Mesenchymal stem cell (in vitro differentiated cells and primary cell): ENCODE data around the gene SUMO3.
A peak's percentile ranks its signal among the peaks of the same experiment; 100 is the strongest.

Source experiments
- DNase-seq: peaks from one replicate; pipeline ENCODE4 v3.0.0-alpha.2; 2013
- H2AFZ ChIP-seq: one replicate; pipeline ENCODE4 v1.6.1; 2013; ENCODE audit warnings: low read depth, mild to moderate bottlenecking, control low read depth, inconsistent platforms, low read length, moderate library complexity
- H2AK5ac ChIP-seq: 2 replicates; pipeline ENCODE4 v1.6.1; 2013; ENCODE audit warnings: low read length, moderate library complexity, mild to moderate bottlenecking, inconsistent platforms; ENCODE audit not compliant: severe bottlenecking
- H2BK120ac ChIP-seq: one replicate; pipeline ENCODE4 v1.6.1; 2013; ENCODE audit warnings: low read depth, mild to moderate bottlenecking, inconsistent platforms, low read length, moderate library complexity
- H2BK12ac ChIP-seq, 2 experiments: one replicate each; pipeline ENCODE4 v1.6.1; 2013; ENCODE audit warnings: inconsistent platforms in 2 of 2, low read length in 2 of 2, mild to moderate bottlenecking in 2 of 2, moderate library complexity in 2 of 2, control low read depth in 1 of 2
- H2BK15ac ChIP-seq: one replicate; pipeline ENCODE4 v1.6.1; 2013; ENCODE audit warnings: mild to moderate bottlenecking, low read depth, inconsistent platforms; ENCODE audit not compliant: poor library complexity, severe bottlenecking
- H2BK5ac ChIP-seq: 2 replicates; pipeline ENCODE4 v1.6.1; 2013; ENCODE audit warnings: low read depth, mild to moderate bottlenecking, low read length, control low read depth, inconsistent platforms; ENCODE audit not compliant: poor library complexity, severe bottlenecking
- H3K14ac ChIP-seq, 2 experiments: one replicate each; pipeline ENCODE4 v1.6.1; 2013; ENCODE audit warnings: inconsistent platforms in 2 of 2, low read length in 2 of 2, control low read depth in 1 of 2, mild to moderate bottlenecking in 1 of 2, moderate library complexity in 1 of 2
- H3K18ac ChIP-seq, 2 experiments: one replicate each; pipeline ENCODE4 v1.6.1; 2013; ENCODE audit warnings: inconsistent platforms in 2 of 2, low read length in 2 of 2, control low read depth in 1 of 2, low read depth in 1 of 2, mild to moderate bottlenecking in 1 of 2
- H3K23ac ChIP-seq, 2 experiments: one replicate each; pipeline ENCODE4 v1.6.1; 2013; ENCODE audit warnings: inconsistent platforms in 2 of 2, low read length in 2 of 2, mild to moderate bottlenecking in 2 of 2, moderate library complexity in 2 of 2, control low read depth in 1 of 2
- H3K27ac ChIP-seq: 2 replicates; pipeline ENCODE4 v1.5.1; 2013; ENCODE audit warnings: mild to moderate bottlenecking, moderate library complexity, low read length, control low read depth, inconsistent platforms; ENCODE audit not compliant: poor library complexity, severe bottlenecking
- H3K27me3 ChIP-seq, 2 experiments: 2 replicates each; pipeline versions ENCODE4 v1.6.1 to v1.7.0; 2013; ENCODE audit warnings: low read length in 2 of 2, mild to moderate bottlenecking in 2 of 2, moderate library complexity in 2 of 2, control low read depth in 1 of 2, inconsistent platforms in 1 of 2; ENCODE audit not compliant: control insufficient read depth in 1 of 2, insufficient read depth in 1 of 2
- H3K36me3 ChIP-seq, 2 experiments: 2 replicates each; pipeline versions ENCODE4 v1.6.1 to v1.7.0; 2013; ENCODE audit warnings: low read length in 2 of 2, control low read depth in 1 of 2, inconsistent platforms in 1 of 2, low read depth in 1 of 2, mild to moderate bottlenecking in 1 of 2; ENCODE audit not compliant: insufficient read depth in 2 of 2, control insufficient read depth in 1 of 2
- H3K4ac ChIP-seq, 2 experiments: one replicate each; pipeline ENCODE4 v1.6.1; 2013; ENCODE audit warnings: inconsistent platforms in 2 of 2, low read length in 2 of 2, mild to moderate bottlenecking in 2 of 2, moderate library complexity in 2 of 2, control low read depth in 1 of 2, low read depth in 1 of 2
- H3K4me1 ChIP-seq: 2 replicates; pipeline ENCODE4 v1.6.1; 2013; ENCODE audit warnings: low read depth, low read length, control low read depth; ENCODE audit not compliant: control insufficient read depth, insufficient read depth
- H3K4me2 ChIP-seq: 2 replicates; pipeline ENCODE4 v1.6.1; 2013; ENCODE audit warnings: low read length, mild to moderate bottlenecking, inconsistent platforms; ENCODE audit not compliant: poor library complexity, severe bottlenecking
- H3K4me3 ChIP-seq, 2 experiments: 2 replicates each; pipeline versions ENCODE4 v1.5.1 to v1.7.0; 2013; ENCODE audit warnings: low read length in 2 of 2, mild to moderate bottlenecking in 2 of 2, control low read depth in 1 of 2, low read depth in 1 of 2; ENCODE audit not compliant: insufficient read depth in 1 of 2
- H3K79me1 ChIP-seq: replicated peaks from 2 replicates; pipeline ENCODE4 v1.6.1; 2013; ENCODE audit warnings: mild to moderate bottlenecking, control low read depth, low read length, inconsistent platforms; ENCODE audit not compliant: poor library complexity, severe bottlenecking
- H3K9ac ChIP-seq: 2 replicates; pipeline ENCODE4 v1.7.0; 2013; ENCODE audit warnings: mild to moderate bottlenecking, low read length, moderate library complexity
- H3K9me3 ChIP-seq: 2 replicates; pipeline ENCODE4 v1.7.0; 2013; ENCODE audit warnings: mild to moderate bottlenecking, low read length; ENCODE audit not compliant: control insufficient read depth
- H4K8ac ChIP-seq: one replicate; pipeline ENCODE4 v1.6.1; 2013; ENCODE audit warnings: inconsistent platforms, mild to moderate bottlenecking, low read length, moderate library complexity
- H4K91ac ChIP-seq: one replicate; pipeline ENCODE4 v1.6.1; 2013; ENCODE audit warnings: mild to moderate bottlenecking, low read length, inconsistent platforms
- WGBS: methylation state at CpG from one replicate; pipeline ENCODE4 v1.1.7; 2013; ENCODE audit warnings: mixed read lengths; 5-methylcytosine and 5-hydroxymethylcytosine counted together

SUMO3 gene

DNA sequence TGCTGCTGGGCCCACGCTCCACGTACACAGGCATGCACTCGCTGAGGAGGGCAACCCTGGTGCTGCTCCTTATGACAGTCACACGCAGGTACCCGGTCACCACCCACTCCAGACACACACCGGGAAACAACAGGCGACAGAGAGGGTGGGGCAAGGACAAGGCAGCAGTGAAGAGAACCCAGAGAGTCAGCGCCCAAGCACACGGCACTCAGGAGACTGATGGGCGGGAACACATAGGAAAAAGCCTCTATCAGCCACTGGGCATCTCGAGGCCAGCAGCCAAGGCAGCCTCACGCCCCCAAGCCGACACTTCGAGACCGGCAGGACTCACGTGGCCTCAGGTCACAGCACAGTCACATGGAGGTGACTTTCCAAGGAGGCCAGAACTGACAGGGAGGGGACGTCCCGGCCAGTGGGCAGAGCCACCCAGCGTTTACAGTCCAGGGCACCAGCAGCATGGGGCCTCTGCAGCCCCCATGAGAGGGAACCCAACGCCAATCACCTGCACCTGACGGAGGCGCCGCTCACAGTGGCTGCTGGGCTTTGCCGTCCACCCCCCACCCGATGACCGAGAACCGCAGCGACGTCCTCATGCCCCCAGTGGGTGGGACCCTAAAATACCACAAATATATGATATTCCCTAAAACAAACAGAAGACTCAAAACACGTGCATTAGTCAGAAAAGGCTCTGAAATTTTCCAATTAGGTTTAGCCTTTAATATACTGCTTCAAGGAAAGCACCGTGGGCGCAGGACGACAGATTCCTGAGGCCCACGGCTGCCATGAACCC, 35.9 kb upstream of the SUMO3 start:
- 96% methylated on average over 34 of the region's 34 CpGs for WGBS
- Histone ChIP-seq H3K79me1 (peaks cover 57% of the 10 kb centered on the region), H4K91ac (no peak overlapping the region), H4K8ac (no peak overlapping the region), H2BK5ac (no peak overlapping the region), H3K18ac (no peak overlapping the region), H3K27ac (no peak overlapping the region), H2BK120ac (no peak overlapping the region), H3K36me3 (peaks cover 77 to 95% of the 10 kb centered on the region in 2 experiments), H3K27me3 (no peaks in the 10 kb centered on the region), H3K4me2 (no peak overlapping the region), H2AFZ (no peak overlapping the region), H3K4me3 (no peak overlapping the region), H2BK12ac (no peak overlapping the region), H3K9ac (no peak overlapping the region), H3K14ac (no peak overlapping the region), H3K9me3 (no peaks in the 10 kb centered on the region), H3K4ac (no peak overlapping the region), H2AK5ac (no peak overlapping the region), H3K23ac (no peak overlapping the region), H3K4me1 (peaks cover 5% of the 10 kb centered on the region), H2BK15ac (no peak overlapping the region)
- DNase-seq, result no peak

- Histone ChIP-seq H3K4ac (no peak overlapping the region), H3K79me1 (peaks cover 50% of the 10 kb centered on the region), H3K36me3 (peaks cover 74 to 84% of the 10 kb centered on the region in 2 experiments), H3K18ac (no peak overlapping the region), H4K8ac (no peak overlapping the region), H3K9me3 (no peaks in the 10 kb centered on the region), H2AK5ac (no peak overlapping the region), H3K4me1 (peaks cover 11% of the 10 kb centered on the region), H2BK120ac (no peak overlapping the region), H2BK5ac (no peak overlapping the region), H3K27me3 (no peaks in the 10 kb centered on the region), H3K4me3 (no peak overlapping the region), H2BK12ac (no peak overlapping the region), H3K4me2 (no peak overlapping the region), H3K27ac (no peak overlapping the region), H2AFZ (no peak overlapping the region), H4K91ac (no peak overlapping the region), H3K23ac (no peak overlapping the region), H3K14ac (no peak overlapping the region), H2BK15ac (no peak overlapping the region), H3K9ac (no peak overlapping the region)
- 93% methylated on average over 22 of the region's 26 CpGs for WGBS
- no peak for DNase-seq
These were observed 33.2 kb upstream of the SUMO3 start for GRCh38 chr21:44850905-44851657.

GRCh38 chr21:44850208-44850800, 32.4 kb upstream of the SUMO3 start:
- H3K27ac ChIP-seq, result no peak overlapping the region
- no peaks in the 10 kb centered on the region for H3K9me3 ChIP-seq
- H3K9ac ChIP-seq, result no peak overlapping the region
- no peak overlapping the region for H3K23ac ChIP-seq
- 97% methylated on average over 20 of the region's 20 CpGs for WGBS
- no peak overlapping the region for H4K91ac ChIP-seq
- H3K36me3 ChIP-seq, result peaks cover 66 to 77% of the 10 kb centered on the region in 2 experiments
- no peak for DNase-seq
- peaks cover 18% of the 10 kb centered on the region for H3K4me1 ChIP-seq
- no peak overlapping the region for H3K4ac ChIP-seq
- peaks cover 46% of the 10 kb centered on the region for H3K79me1 ChIP-seq
- no peak overlapping the region for H3K4me3 ChIP-seq
- H2BK15ac ChIP-seq, result no peak overlapping the region
- no peak overlapping the region for H2AFZ ChIP-seq
- H2AK5ac ChIP-seq, result no peak overlapping the region
- H3K18ac ChIP-seq, result no peak overlapping the region
- H2BK120ac ChIP-seq, result no peak overlapping the region
- H3K14ac ChIP-seq, result no peak overlapping the region
- H3K4me2 ChIP-seq, result no peak overlapping the region
- H4K8ac ChIP-seq, result no peak overlapping the region
- no peak overlapping the region for H2BK12ac ChIP-seq
- no peak overlapping the region for H2BK5ac ChIP-seq
- no peaks in the 10 kb centered on the region for H3K27me3 ChIP-seq

- Histone ChIP-seq H3K4ac (no peak overlapping the region), H3K27ac (no peak overlapping the region), H4K91ac (no peak overlapping the region), H4K8ac (no peak overlapping the region), H3K79me1 (peaks cover 40% of the 10 kb centered on the region), H2BK12ac (no peak overlapping the region), H2AFZ (no peak overlapping the region), H3K27me3 (peaks cover under 1% of the 10 kb centered on the region in 2 experiments), H3K4me1 (peaks cover 18% of the 10 kb centered on the region), H3K4me3 (no peak overlapping the region), H2BK15ac (no peak overlapping the region), H3K9me3 (no peaks in the 10 kb centered on the region), H3K9ac (no peak overlapping the region), H2AK5ac (no peak overlapping the region), H3K23ac (peak overlapping the region in 1 of 2 experiments; percentile 27), H3K14ac (no peak overlapping the region), H3K18ac (no peak overlapping the region), H2BK120ac (no peak overlapping the region), H3K36me3 (peaks cover 60 to 70% of the 10 kb centered on the region in 2 experiments), H2BK5ac (no peak overlapping the region), H3K4me2 (no peak overlapping the region)
- WGBS, result 99% methylated on average over 12 of the region's 12 CpGs
- no peak for DNase-seq
These were observed 31.8 kb upstream of the SUMO3 start for GRCh38 chr21:44849616-44850130.
